Measurements from ENCODE around the gene SPRR2A.

SPRR2A gene

DNA sequence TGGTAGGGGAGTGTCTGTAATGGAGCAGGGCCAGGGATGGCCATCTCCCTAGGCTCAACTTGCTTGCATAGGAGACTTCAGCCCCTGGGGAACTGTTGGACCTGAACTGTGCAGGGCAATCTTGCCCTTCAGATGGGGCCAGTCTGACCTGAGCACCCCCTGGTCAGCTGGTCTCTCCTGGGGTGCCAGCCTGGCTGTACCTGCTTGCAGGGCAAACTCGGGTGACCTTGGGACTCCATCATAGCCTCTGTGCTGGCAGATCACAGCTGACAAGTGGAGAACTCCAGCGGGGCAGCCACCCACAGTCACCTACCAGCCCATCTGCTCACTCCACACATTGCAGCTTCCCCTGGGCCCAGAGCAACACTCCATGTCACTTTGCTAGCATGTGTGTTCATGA is 8.1 kb downstream of the SPRR2A start:
- TF ChIP-seq, protein P1, sequence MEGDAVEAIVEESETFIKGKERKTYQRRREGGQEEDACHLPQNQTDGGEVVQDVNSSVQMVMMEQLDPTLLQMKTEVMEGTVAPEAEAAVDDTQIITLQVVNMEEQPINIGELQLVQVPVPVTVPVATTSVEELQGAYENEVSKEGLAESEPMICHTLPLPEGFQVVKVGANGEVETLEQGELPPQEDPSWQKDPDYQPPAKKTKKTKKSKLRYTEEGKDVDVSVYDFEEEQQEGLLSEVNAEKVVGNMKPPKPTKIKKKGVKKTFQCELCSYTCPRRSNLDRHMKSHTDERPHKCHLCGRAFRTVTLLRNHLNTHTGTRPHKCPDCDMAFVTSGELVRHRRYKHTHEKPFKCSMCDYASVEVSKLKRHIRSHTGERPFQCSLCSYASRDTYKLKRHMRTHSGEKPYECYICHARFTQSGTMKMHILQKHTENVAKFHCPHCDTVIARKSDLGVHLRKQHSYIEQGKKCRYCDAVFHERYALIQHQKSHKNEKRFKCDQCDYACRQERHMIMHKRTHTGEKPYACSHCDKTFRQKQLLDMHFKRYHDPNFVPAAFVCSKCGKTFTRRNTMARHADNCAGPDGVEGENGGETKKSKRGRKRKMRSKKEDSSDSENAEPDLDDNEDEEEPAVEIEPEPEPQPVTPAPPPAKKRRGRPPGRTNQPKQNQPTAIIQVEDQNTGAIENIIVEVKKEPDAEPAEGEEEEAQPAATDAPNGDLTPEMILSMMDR (IDR thresholded peaks at IDR 0.05; ENCODE audit: extremely low read depth, insufficient read depth, missing control alignments): no peak
- in situ Hi-C loops (cut with MboI; ENCODE audit: low pct_unique_long_range_greater_than_20kb, low sequenced_read_pairs, unreplicated experiment): no loop called here
- DNase-seq (ENCODE audit: low spot score): no peak

DNA sequence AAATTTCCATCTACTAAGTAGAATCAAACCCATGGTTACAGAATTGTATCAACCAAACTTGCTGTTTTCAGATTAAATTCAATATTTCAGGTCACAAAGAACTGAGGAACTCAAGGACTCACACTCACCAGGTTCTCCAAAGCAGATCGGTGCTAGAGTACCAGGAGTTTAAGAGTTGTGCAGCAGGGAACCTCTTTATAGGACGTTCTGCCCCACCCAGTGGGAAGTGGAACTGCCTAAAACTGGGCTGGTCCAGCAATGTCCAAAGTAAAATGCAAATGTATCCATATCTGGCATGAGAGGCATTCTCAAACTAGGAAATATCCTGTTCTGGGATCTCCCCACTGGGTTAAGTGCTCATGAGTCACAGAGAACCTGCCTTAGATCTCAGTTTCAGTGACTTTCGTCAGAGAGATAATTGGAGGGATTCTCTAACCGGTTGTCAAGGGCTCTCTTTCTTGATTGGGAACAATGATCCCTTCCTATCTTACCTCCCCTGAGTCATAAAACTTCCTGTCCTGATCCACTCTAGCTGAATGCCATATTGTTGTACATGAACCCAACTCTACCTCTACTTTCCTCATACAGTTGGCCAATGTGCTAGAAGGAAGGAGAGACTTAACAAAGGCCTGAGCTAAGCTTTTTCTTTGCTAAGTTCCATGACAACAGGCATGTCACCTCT is 16.2 kb downstream of the SPRR2A start, which contains the start of gene SPRR2D:
Gene SPRR2D, minus strand, starts transcription at position 171 of the 682 bp plus-strand sequence. CDS start 774 bp downstream, outside the sequence.
- TF ChIP-seq, protein P1 (IDR thresholded peaks at IDR 0.05; ENCODE audit: extremely low read depth, insufficient read depth, missing control alignments): no peak
- in situ Hi-C loops (cut with MboI; ENCODE audit: low pct_unique_long_range_greater_than_20kb, low sequenced_read_pairs, unreplicated experiment): no loop called here
- DNase-seq (ENCODE audit: low spot score): no peak

DNA sequence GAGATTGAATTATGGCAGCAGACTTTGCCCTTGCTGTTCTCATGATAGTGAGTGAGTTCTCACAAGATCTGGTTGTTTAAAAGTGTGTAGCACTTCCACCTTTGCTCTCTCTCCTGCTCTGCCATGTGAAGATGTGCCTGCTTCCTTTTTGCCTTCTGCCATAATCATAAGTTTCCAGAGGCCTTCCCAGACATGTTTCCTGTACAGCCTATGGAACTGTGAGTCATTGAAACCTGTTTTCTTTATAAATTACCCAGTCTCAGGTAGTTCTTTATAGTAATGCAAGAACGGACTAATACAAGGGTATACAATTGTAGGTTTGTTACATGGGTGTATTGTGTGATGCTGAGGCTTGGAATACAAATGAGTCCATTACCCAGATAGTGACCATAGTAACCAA is 22.1 kb downstream of the SPRR2A start:
- in situ Hi-C loops (cut with MboI; ENCODE audit: low pct_unique_long_range_greater_than_20kb, low sequenced_read_pairs, unreplicated experiment): no loop called here
- TF ChIP-seq, protein P1 (IDR thresholded peaks at IDR 0.05; ENCODE audit: extremely low read depth, insufficient read depth, missing control alignments): no peak
- no peak for DNase-seq (ENCODE audit: low spot score)

DNA sequence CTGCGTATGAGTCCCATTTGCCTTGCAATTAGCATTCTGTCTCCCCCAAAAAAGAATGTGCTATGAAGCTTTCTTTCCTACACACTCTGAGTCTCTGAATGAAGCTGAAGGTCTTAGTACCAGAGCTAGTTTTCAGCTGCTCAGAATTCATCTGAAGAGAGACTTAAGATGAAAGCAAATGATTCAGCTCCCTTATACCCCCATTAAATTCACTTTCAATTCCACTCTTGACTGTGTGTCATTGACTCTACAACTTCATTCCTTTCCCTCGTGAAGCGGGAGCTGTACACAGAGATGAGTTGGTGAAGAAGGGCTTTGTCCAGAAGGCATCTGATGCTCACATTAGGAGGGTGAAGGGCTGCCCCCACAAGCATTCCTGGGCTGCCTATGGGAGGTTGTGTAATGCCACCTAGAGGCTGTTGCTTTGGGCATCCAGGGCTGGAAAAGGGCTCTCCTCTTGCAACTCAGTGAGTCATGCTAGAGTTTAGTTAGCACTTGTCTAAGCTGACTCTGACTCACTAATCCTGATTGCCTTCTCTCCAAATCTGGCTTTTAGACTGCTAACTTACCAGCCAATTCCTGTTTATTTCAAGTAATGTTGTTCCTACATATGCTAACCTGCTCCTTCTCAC is 24.5 kb downstream of the SPRR2A start:
- DNase-seq (ENCODE audit: low spot score): peak; percentile 11
- TF ChIP-seq, protein P1 (IDR thresholded peaks at IDR 0.05; ENCODE audit: extremely low read depth, insufficient read depth, missing control alignments): peak; percentile 24
- in situ Hi-C loops (cut with MboI; ENCODE audit: low pct_unique_long_range_greater_than_20kb, low sequenced_read_pairs, unreplicated experiment): no loop called here

DNA sequence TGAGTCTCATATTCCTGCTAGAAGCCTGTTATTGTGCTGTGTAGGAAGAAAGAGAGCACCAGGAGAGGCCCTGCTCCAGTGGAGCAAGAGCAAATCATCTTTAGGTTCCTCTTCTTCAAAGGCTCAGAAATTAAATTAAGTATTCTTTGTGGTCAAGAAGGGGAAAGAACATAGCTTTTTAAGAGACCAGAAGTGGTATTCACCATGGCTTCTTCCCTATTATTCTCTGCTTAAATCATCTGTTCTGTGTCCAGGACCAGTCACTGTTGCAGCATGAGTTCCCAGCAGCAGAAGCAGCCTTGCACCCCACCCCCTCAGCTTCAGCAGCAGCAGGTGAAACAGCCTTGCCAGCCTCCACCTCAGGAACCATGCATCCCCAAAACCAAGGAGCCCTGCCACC is 25.2 kb downstream of the SPRR2A start:
- TF ChIP-seq, protein P1 (IDR thresholded peaks at IDR 0.05; ENCODE audit: extremely low read depth, insufficient read depth, missing control alignments): no peak
- DNase-seq (ENCODE audit: low spot score): no peak
- in situ Hi-C loops (cut with MboI; ENCODE audit: low pct_unique_long_range_greater_than_20kb, low sequenced_read_pairs, unreplicated experiment): no loop called here

DNA sequence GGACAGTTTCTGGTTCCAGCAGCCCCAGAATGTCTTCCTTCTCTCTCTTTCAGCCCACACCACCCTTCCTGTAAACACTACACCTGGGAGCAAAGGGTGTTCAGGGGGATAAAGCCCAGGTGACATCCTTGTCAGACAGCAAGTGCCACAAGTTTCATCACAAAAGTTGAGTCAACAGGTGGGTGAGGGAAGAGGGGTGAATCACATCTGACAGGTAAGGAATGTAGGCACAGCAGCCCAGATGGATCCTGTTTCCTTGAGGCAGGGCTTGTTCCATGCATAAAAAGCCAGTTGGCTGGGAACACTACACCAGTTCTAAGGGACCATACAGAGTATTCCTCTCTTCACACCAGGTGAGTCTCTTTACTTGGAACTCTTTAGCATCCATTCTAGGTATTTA is 26.4 kb downstream of the SPRR2A start, which contains the start of gene SPRR1B:
Gene SPRR1B, plus strand, starts transcription at position 309 of the 400 bp plus-strand sequence. CDS start 1,143 bp downstream, outside the sequence.
- TF ChIP-seq, protein P1 (IDR thresholded peaks at IDR 0.05; ENCODE audit: extremely low read depth, insufficient read depth, missing control alignments): no peak
- DNase-seq (ENCODE audit: low spot score): no peak
- in situ Hi-C loops (cut with MboI; ENCODE audit: low pct_unique_long_range_greater_than_20kb, low sequenced_read_pairs, unreplicated experiment): no loop called here

All from GM13977 (cell line).